Tongue (tissue), 2 donors: ENCODE data around the gene JPT1. TPM values are rescaled to one million over a fixed set of nuclear protein-coding genes. Genes with fewer than 3 reads are reported as not detected.
"Not testable (repeated sequence)": the region's sequence is repeated elsewhere in the genome, so short reads cannot be mapped to it uniquely, and the experiment has no call there.

Experiments
- DNase-seq: peaks from one replicate; pipeline ENCODE4 v3.0.0-alpha.2; 2015
- total RNA-seq: library from RNA; depleted of rRNA; stranded (reverse); fragments of >200 nt; gene quantifications from one replicate; pipeline ENCODE4 v1.2.3, GENCODE V29; 2014

Gene JPT1, protein sequence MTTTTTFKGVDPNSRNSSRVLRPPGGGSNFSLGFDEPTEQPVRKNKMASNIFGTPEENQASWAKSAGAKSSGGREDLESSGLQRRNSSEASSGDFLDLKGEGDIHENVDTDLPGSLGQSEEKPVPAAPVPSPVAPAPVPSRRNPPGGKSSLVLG
- 97.4 TPM for total RNA-seq

GRCh38 chr17:75154195-75155106, at the start of gene JPT1:
TSS of gene JPT1 (minus strand) at chr17:75154512. CDS start at chr17:75154397, 115 bp downstream.
- DNase-seq: peak; percentile 100

- DNase-seq: no peak
These were observed 45.7 kb upstream of the JPT1 start for GRCh38 chr17:75199886-75200618.

- no peak for DNase-seq
These were observed 40.6 kb upstream of the JPT1 start for GRCh38 chr17:75194879-75195278.

- DNase-seq: no peak
These were observed 37.3 kb upstream of the JPT1 start for GRCh38 chr17:75191584-75191983.

- no peak for DNase-seq
These were observed 34.3 kb upstream of the JPT1 start for GRCh38 chr17:75188614-75189013.

GRCh38 chr17:75183999-75184884, 29.9 kb upstream of the JPT1 start:
- no peak for DNase-seq

GRCh38 chr17:75182569-75183436, 28.5 kb upstream of the JPT1 start, which contains the start of gene SUMO2:
TSS of gene SUMO2 (minus strand) at chr17:75182959. CDS start at chr17:75182834, 125 bp downstream.
- DNase-seq: peak; percentile 98

- DNase-seq: no peak
These were observed 27.9 kb upstream of the JPT1 start for GRCh38 chr17:75182319-75182568.

GRCh38 chr17:75181608-75182318, 27.5 kb upstream of the JPT1 start:
- peak; percentile 24 for DNase-seq

DNA sequence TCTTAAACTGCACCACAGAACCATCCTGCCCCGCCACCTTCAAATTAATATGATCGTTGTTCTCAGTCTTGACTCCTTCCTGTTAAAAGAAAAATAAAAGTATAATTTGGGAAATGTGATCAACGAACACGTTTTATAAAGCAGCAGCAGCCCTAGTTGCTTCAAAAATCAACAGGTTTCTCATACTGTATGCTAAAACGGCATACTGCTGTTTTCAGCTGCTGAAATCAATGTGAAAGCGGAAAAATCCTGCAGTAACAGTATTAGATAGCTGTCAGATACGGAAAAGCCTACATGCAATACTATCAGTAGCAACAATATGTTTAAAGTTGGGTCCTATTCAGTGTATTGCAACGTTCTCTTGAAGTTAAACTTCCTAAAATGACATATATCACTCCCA, 26.8 kb upstream of the JPT1 start:
- DNase-seq: no peak

DNA sequence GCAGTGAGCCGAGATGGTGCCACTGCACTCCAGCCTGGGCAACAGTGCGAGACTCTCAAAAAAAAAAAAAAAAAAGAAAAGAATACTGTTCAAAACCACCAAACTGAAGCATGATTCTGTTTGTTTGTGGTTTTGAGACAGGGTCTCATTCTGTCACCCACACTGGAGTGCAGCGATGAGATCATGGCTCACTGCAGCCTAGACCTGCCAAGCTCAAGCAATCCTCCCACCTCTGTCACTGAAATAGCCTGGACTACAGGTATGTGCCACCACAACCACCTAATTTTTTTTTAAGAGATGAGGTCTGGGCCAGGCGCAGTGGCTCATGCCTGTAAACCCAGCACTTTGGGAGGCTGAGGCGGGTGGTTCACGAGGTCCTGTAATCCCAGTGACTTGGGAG, 24.1 kb upstream of the JPT1 start:
- no peak for DNase-seq

- DNase-seq: no peak
These were observed 22.3 kb upstream of the JPT1 start for GRCh38 chr17:75176625-75177024.

DNA sequence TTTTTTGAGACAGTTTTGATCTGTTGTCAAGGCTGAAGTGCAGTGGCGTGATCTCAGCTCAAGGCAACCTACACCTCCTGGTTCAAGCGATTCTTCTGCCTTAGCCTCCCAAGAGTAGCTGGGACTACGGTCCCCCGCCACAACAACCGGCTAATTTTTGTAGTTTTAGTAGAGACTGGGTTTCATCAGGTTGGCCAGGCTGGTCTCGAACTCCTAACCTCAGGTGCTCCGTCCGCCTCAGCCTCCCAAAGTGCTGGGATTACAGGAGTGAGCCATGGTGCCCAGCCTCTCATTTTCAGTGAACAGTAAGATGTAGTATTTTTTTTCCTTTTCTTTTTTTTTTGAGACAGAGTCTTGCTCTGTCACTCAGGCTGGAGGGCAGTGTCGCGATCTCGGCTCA, 20.7 kb upstream of the JPT1 start:
- no peak for DNase-seq

DNA sequence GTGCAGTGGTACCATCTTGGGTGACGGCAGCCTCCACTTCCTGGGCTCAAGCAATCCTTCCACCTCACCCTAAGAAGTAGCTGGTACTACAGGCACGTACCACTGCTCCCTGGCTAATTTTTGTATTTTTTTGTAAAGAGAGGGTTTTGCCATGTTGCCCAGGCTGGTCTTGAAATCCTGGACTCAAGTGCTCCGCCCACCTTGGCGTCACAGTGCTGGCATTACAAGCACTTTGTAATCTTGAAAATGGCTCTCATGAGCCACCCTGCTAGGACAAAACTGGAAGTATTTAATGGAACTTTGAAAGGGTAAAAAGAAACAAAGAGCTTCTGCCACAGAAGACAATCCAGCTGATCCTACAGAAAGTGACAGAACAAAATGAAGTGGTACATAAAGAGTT, 19.2 kb upstream of the JPT1 start:
- DNase-seq: no peak

GRCh38 chr17:75168998-75169397, 14.7 kb upstream of the JPT1 start:
- no peak for DNase-seq

GRCh38 chr17:75164606-75165005, 10.3 kb upstream of the JPT1 start:
- DNase-seq: not testable (repeated sequence)

- no peak for DNase-seq
These were observed 8.8 kb upstream of the JPT1 start for GRCh38 chr17:75163074-75163473.

- DNase-seq: peak; percentile 38
These were observed 5.9 kb upstream of the JPT1 start for GRCh38 chr17:75160211-75160610.

DNA sequence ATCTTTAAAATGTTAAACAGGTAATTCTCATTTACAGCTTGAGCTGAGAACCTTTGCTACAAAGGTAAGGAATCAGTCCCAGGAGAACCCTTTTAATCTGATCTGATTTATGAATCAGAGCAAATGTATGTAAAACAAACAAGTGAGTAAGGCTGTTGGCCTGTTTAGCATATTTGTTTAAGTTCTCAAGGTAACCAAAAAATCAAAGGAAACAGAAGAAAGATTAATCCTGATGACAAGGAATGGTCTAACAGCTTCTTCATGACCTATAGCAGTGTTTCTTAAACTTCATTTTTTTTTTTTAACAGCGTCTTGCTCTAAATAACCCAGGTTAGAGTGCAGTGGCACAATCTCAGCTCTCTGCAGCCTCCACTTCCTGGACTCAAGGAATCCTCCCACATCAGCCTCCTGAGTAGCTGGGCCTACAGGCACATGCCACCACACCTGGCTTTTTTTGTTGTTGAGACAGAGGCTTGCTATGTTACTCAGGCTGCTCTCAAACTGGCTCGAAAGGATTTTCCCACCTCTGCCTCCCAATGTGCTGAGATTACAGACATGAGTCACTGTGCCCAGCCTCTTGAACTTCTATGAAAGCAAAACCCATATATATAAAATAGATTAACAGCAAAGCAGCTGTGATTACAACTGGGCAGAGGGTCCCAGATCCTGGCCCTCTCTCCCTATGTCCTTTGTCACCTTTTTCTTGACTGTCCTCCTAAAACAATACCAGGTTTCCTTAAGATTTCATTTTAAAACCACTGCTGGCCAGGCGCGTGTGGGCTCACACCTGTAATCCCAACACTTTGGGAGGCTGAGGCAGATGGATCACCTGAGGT, 5.1 kb upstream of the JPT1 start:
- no peak for DNase-seq

- DNase-seq: not testable (repeated sequence)
These were observed 4.2 kb upstream of the JPT1 start for GRCh38 chr17:75158480-75158879.
